Stimulated activated naive B cell treated with anti-CD40 and anti-IgM and Interleukin-4, amounts not matched to agents 10 μg/mL and 1 μg/mL and 100 μg/mL, for 72 hours (primary cell): ENCODE data around the gene ZNF385B.

Experiments
- ATAC-seq, 2 donors: fragments of 150-1000 bp; cut with Tn5 transposase; replicated peaks; 2 replicates each; pipeline ENCODE4 v1.10.0; 2021; ENCODE audit warnings: moderate library complexity in 1 of 2
- DNase-seq: peaks from one replicate; pipeline ENCODE4 v3.0.0; 2021
- H3K27ac Mint-ChIP-seq: one replicate; pipeline ENCODE4 v1.8.0; 2022; ENCODE audit warnings: mild to moderate bottlenecking, mixed read lengths
- H3K27me3 Mint-ChIP-seq, 2 donors: one replicate each; pipeline ENCODE4 v1.8.0; 2022; ENCODE audit warnings: mixed read lengths in 2 of 2
- H3K36me3 Mint-ChIP-seq, 2 donors: one replicate each; pipeline ENCODE4 v1.8.0; 2022; ENCODE audit warnings: mixed read lengths in 2 of 2, mild to moderate bottlenecking in 1 of 2
- H3K4me1 Mint-ChIP-seq, 2 donors: one replicate each; pipeline ENCODE4 v1.8.0; 2022; ENCODE audit warnings: mixed read lengths in 2 of 2, mild to moderate bottlenecking in 1 of 2
- H3K4me3 Mint-ChIP-seq, 2 donors: one replicate each; pipeline ENCODE4 v1.8.0; 2022; ENCODE audit warnings: mild to moderate bottlenecking in 2 of 2, mixed read lengths in 2 of 2, moderate library complexity in 1 of 2
- H3K9me3 Mint-ChIP-seq, 2 donors: one replicate each; pipeline ENCODE4 v1.8.0; 2022; ENCODE audit warnings: mixed read lengths in 2 of 2, mild to moderate bottlenecking in 1 of 2

The ZNF385B gene

DNA sequence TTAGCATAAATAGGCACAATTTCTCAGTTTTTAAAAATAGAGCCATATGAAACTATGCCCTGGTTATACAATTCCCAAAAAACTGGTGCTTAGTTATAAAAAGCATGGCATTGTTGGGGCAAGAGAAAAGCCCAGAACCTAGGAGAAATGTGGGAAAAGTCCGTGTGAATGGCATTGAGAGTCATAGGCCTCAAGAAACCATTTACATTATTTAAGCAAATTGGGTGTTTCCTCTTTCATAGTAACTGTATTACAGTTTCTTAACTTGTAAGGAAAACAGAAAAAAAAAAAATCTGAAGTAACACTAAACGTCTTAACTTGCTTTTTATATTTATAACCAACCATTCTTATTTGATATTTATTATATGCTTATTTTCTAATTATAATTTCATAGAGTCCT, 425.8 kb downstream of the ZNF385B start:
- Mint-ChIP-seq H3K4me1 (no peaks in the 10 kb centered on the region), H3K27me3 (peaks cover 12 to 16% of the 10 kb centered on the region in 2 donors)

DNA sequence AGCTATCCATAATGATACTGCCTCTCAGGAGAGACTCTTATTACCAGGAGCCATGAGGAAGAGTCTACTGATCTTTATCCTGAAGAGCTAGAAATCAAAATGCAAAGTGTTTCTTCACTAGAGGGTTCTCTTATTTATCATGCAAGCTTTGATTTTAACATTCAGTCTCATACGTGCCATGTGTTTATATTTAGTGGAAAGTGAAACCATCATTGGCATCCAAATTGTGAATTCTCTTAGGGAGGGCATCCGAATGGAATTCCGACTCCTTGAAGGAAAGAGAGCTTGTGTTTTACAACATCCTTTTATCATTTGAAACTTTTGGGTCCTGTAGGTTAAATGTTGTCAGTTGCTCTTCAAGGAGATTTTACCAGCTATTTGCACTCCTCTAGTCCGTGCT, 426.4 kb downstream of the ZNF385B start:
- H3K36me3 Mint-ChIP-seq = no peaks in the 10 kb centered on the region

More for the DNA sequence above, 425.8 kb downstream of the ZNF385B start:
- no peaks in the 10 kb centered on the region for H3K36me3 Mint-ChIP-seq
- no peak overlapping the region for H3K4me3 Mint-ChIP-seq
- DNase-seq (no peak), ATAC-seq (no peak)
- H3K27ac Mint-ChIP-seq = no peak overlapping the region
- no peaks in the 10 kb centered on the region for H3K9me3 Mint-ChIP-seq

DNA sequence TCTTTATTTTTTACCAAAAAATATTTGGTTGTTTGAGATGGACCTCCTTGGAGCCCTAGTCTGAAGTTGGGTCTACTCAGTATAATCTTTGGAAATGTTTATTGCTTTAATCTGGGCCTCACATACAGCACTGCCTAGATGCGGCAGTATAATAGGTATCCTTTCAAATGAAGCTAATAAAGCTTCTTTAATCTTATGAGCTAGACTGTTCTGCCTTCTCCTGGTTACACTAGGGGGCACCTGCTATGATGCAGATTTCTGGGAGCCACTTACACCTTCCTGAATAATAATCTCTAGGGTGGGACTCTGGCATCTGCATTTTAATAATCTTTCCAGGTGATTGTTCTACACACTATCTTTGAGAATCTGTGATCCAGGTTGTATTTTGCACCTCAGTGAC, 427.1 kb downstream of the ZNF385B start:
- ATAC-seq (no peak), DNase-seq (no peak)
- H3K4me3 Mint-ChIP-seq = no peak overlapping the region
- no peaks in the 10 kb centered on the region for H3K36me3 Mint-ChIP-seq
- H3K27me3 Mint-ChIP-seq = peaks cover 17 to 20% of the 10 kb centered on the region in 2 donors
- H3K27ac Mint-ChIP-seq = no peak overlapping the region
- no peaks in the 10 kb centered on the region for H3K4me1 Mint-ChIP-seq
- no peaks in the 10 kb centered on the region for H3K9me3 Mint-ChIP-seq

More for the DNA sequence above, 426.4 kb downstream of the ZNF385B start:
- Mint-ChIP-seq H3K9me3 (no peaks in the 10 kb centered on the region), H3K27me3 (peaks cover 13 to 16% of the 10 kb centered on the region in 2 donors), H3K4me3 (no peak overlapping the region), H3K27ac (no peak overlapping the region), H3K4me1 (no peaks in the 10 kb centered on the region)
- DNase-seq (no peak), ATAC-seq (no peak)

DNA sequence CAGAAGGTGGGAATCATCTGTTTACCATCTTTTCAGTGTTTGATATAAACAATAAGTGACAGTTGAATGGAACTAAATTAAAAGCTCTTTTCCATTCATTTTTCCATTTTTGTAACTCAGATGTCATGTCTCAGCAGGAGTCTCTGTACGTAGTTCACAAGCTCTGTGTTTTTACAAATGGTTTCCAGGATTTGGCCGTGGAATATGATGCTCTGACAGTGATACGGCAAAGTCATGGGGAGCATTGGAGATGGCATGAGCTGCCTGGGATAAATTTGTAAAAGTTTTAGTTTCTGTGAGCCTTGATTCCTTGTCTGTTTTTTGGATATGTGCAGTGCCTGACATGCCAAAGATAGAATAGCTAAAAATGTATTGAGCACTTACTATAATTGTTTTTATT, 428.7 kb downstream of the ZNF385B start:
- no peak overlapping the region for H3K27ac Mint-ChIP-seq
- ATAC-seq = no peak
- H3K36me3 Mint-ChIP-seq = no peaks in the 10 kb centered on the region
- no peaks in the 10 kb centered on the region for H3K4me1 Mint-ChIP-seq
- no peaks in the 10 kb centered on the region for H3K9me3 Mint-ChIP-seq
- no peak overlapping the region for H3K4me3 Mint-ChIP-seq
- H3K27me3 Mint-ChIP-seq = peaks cover 22 to 23% of the 10 kb centered on the region in 2 donors
- no peak for DNase-seq

DNA sequence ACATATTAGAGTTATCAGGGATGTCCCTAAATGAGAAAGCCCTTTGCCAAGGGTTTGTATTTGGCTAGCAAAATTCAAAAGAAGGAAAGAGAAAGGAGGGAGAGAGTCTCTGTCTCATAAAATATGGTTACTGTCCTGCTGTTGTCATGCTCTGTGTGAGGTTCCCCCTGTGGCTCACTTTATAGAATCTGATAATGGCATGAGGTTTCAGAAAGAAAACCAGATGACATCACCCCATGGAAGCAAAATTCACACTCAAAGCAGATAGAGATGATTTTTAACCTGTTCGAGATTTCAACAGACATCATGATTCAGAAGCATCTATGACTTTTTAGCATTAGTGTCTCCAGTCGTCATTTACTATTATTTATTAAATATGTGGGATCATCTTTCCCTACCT, 431.8 kb downstream of the ZNF385B start:
- H3K4me1 Mint-ChIP-seq = peaks cover 0 to 5% of the 10 kb centered on the region in 2 donors
- peaks cover 30 to 31% of the 10 kb centered on the region in 2 donors for H3K27me3 Mint-ChIP-seq
- no peaks in the 10 kb centered on the region for H3K9me3 Mint-ChIP-seq
- no peaks in the 10 kb centered on the region for H3K36me3 Mint-ChIP-seq
- no peak for ATAC-seq
- no peak overlapping the region for H3K4me3 Mint-ChIP-seq
- no peak overlapping the region for H3K27ac Mint-ChIP-seq
- DNase-seq = no peak

DNA sequence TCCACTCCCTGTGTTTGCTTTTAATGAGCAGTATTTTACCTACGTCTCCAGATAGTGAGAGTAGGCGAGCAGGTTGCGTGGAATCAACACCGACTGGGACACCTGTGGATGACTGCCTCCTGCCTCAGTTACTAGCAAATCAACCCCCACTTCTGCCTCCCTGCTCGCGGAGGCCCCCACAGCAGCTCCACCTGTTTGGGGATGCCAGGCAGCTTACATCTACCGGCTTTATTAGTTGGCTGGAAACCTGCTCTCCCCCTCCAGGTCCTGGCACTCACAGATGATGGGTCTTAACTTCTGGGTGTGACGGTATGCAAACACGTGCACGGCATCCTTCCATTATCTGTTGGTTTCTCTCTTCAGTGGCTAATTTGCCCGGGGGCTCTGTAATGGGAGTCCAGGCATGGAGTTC, 432.3 kb downstream of the ZNF385B start:
- Mint-ChIP-seq H3K36me3 (no peaks in the 10 kb centered on the region), H3K27ac (no peak overlapping the region), H3K9me3 (no peaks in the 10 kb centered on the region), H3K4me3 (no peak overlapping the region), H3K27me3 (peaks cover 30 to 32% of the 10 kb centered on the region in 2 donors), H3K4me1 (peaks cover 0 to 5% of the 10 kb centered on the region in 2 donors)
- no peak for DNase-seq
- ATAC-seq = no peak

DNA sequence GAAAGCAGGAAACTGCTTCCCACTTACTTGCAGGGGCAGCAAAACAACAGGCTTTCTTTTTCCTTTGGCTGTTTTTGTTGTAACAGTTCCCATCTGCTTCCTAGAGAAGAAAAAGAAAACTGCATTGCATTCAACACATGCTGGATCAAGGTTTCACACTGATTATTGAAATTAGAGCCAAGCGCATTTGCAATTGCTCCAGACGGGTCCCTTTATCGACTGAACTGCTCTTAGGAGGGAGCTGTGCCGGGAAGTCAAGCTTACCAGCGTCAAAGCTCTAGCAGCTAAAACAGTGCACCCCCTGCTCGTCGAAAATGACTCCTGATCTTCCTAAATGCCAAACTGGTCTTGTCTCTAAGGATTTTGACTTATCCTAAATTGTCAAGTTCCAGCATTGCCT, 432.8 kb downstream of the ZNF385B start:
- peaks cover 30 to 37% of the 10 kb centered on the region in 2 donors for H3K27me3 Mint-ChIP-seq
- no peak overlapping the region for H3K27ac Mint-ChIP-seq

DNA sequence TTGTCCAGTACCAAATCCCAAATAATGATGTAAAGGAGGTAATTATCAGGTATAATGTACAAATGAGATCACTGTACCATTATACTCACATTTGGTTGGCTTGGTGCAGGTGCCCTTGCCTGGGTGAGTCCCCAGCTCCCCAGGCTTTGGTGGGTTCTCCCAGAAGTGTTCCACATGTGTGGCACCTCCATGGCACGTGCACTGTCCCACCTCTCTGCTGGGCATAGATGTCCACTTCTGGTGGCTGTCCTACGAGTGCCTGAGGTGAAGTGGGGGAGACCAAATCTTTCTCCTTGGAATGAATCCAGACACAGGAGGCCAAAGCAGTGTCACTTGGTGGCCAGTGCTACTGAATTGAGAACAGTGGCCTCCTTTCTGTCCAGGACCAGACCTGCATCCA, 434.3 kb downstream of the ZNF385B start:
- no peaks in the 10 kb centered on the region for H3K9me3 Mint-ChIP-seq
- ATAC-seq (no peak), DNase-seq (no peak)
- H3K27ac Mint-ChIP-seq = no peak overlapping the region
- H3K4me1 Mint-ChIP-seq = peaks cover 0 to 5% of the 10 kb centered on the region in 2 donors
- H3K4me3 Mint-ChIP-seq = no peak overlapping the region
- H3K27me3 Mint-ChIP-seq = peaks cover 25 to 40% of the 10 kb centered on the region in 2 donors
- no peaks in the 10 kb centered on the region for H3K36me3 Mint-ChIP-seq

More for the DNA sequence above, 432.8 kb downstream of the ZNF385B start:
- no peak overlapping the region for H3K4me3 Mint-ChIP-seq
- H3K4me1 Mint-ChIP-seq = peaks cover 0 to 5% of the 10 kb centered on the region in 2 donors
- DNase-seq (no peak), ATAC-seq (no peak)
- no peaks in the 10 kb centered on the region for H3K36me3 Mint-ChIP-seq
- no peaks in the 10 kb centered on the region for H3K9me3 Mint-ChIP-seq

DNA sequence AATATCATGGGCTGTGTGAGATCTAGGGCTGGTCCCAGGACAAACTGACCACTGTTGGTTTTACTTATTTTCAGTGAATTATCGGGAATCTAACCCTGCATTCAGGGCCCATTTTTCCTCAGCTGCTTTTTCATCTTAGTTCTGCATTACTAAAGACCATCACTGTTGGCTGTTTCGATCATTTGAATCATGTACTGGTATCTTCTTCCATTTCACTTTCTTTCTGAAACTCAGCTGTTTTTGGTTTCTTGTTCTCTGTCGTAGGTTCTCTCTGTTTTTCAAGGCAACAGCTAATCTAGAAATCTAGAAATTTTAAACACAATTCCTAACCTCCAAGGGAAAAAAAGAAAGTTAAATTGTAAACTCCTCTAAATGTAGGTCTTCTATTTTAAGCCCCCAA, 436.8 kb downstream of the ZNF385B start:
- no peak overlapping the region for H3K4me3 Mint-ChIP-seq
- H3K36me3 Mint-ChIP-seq = no peaks in the 10 kb centered on the region
- DNase-seq (no peak), ATAC-seq (no peak)
- no peak overlapping the region for H3K27ac Mint-ChIP-seq
- no peaks in the 10 kb centered on the region for H3K9me3 Mint-ChIP-seq
- peaks cover 0 to 10% of the 10 kb centered on the region in 2 donors for H3K4me1 Mint-ChIP-seq
- H3K27me3 Mint-ChIP-seq = peaks cover 19 to 33% of the 10 kb centered on the region in 2 donors

DNA sequence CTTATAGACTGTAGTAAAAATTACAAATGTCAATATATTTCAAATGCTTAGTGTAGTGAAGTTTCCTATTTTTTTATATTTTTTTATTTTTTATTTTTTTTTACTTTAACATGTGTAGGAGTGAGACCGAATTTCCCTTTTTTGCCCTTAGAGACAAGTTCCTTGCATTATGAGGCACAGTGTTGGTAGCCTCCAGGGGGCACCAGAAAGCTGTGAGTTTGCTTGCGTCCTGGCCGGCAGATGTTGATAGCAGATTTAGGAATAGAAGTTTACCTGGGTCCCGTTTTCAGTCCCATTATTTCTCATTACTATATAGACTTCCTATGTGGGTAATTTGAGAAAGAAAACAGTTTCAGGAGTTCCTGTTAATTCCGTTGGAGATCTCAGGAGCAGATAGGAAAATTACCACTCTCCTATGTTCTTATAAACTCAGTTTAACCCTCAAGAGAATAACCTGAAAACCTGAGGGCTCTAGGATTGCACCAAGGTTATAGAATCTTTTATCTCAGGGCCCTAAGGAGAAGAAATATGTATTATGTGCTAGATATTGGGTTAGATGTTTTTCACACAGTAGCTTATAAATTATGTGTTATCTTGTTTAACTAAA, 439.3 kb downstream of the ZNF385B start:
- peak; percentile 34 for DNase-seq
- peak; percentile 83 to 86 for ATAC-seq
- Mint-ChIP-seq H3K27me3 (peaks cover under 1 to 23% of the 10 kb centered on the region in 2 donors), H3K27ac (no peak overlapping the region), H3K4me3 (no peak overlapping the region), H3K4me1 (peaks cover 0 to 12% of the 10 kb centered on the region in 2 donors), H3K9me3 (no peaks in the 10 kb centered on the region), H3K36me3 (no peaks in the 10 kb centered on the region)

DNA sequence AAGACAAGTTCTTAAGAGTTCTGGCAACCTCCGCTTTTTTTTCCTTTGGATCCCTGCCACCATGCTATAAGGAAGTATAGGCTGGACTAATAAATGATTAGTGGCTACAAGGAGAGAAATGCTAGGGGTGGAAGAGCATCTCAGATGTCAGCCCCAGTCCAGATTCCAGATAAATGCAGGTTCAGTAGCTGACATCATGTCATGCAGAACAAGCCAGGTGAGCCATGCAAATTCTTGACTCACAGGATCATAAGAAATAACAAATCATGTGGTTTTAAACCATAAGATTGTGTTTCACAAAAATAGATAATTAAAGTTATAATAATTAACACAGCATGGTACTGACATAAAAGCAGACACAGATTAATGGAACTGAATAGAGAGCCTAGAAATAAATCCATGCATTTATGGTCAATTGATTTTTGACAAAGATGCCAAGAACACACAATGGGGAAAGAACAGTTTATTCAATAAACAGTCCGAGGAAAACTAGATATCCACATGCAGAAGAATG, 443.9 kb downstream of the ZNF385B start:
- H3K4me3 Mint-ChIP-seq = no peak overlapping the region
- no peak overlapping the region for H3K27ac Mint-ChIP-seq
- H3K27me3 Mint-ChIP-seq = peaks cover 14 to 24% of the 10 kb centered on the region in 2 donors
- peaks cover 0 to 3% of the 10 kb centered on the region in 2 donors for H3K9me3 Mint-ChIP-seq
- ATAC-seq (no peak), DNase-seq (no peak)
- no peaks in the 10 kb centered on the region for H3K36me3 Mint-ChIP-seq
- H3K4me1 Mint-ChIP-seq = peaks cover 0 to 6% of the 10 kb centered on the region in 2 donors

DNA sequence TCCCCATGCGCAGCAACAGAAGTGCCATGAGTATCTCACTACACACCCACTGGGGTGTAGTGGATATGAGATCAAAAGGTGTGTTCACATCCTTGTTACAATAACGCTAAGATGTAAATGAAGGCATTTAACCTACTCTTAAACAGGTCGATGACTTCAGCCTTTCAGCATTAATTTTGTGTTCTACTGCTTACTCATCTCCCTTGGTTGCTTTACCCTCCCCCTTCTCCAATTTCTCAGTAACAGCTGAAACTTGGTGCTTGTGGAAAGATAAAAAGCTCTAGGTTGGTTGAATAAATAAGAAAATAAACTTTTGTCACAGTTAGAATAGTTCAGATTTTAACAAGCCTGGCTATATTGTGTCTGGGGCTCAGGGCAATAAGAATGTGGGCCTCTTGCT, 449.3 kb downstream of the ZNF385B start:
- Mint-ChIP-seq H3K27ac (no peak overlapping the region), H3K27me3 (peaks cover 14 to 27% of the 10 kb centered on the region in 2 donors), H3K36me3 (no peaks in the 10 kb centered on the region), H3K4me1 (peaks cover 9 to 21% of the 10 kb centered on the region in 2 donors), H3K4me3 (no peak overlapping the region), H3K9me3 (peaks cover 0 to 4% of the 10 kb centered on the region in 2 donors)
- ATAC-seq (no peak), DNase-seq (no peak)

DNA sequence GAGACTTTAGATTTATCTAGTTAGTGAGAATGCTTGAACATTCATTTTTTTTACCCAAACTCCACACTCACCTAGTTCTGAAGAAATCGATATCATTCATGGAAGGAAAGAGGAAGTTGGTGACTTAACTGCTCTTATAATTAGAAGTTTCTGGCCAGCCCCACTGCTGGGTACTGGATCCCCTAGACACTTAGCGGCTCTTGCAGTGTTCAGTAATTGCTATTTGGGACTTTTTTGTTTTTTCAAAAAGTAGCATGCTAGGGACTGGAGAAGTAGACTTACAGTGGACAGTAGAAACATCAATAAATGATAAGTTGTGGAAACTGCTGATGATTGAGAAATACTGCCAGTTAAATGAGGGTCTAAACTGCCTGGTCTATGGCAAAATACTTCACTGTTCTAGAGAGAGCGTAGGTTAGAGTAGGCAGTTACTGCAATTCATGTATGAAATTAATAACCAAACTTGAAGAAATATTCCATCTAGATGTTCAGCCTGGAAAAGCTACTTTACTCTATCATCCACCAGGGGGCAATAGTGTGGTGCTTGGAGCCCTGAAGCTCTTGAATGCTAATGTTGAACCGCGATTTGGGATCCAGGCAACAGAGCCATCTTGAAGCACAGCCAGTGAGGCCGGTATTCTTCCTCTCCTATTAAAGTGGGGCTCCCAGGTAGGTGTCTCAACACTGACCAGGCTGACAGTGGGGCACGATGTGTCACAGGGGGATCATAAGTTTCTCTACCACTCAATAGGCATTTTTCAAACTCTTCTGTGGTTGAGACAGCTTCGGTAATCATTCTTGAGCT, 450.7 kb downstream of the ZNF385B start:
- H3K27ac Mint-ChIP-seq = peak overlapping the region; percentile 90
- H3K4me3 Mint-ChIP-seq = peak overlapping the region; percentile 64
- ATAC-seq = peak; percentile 98

DNA sequence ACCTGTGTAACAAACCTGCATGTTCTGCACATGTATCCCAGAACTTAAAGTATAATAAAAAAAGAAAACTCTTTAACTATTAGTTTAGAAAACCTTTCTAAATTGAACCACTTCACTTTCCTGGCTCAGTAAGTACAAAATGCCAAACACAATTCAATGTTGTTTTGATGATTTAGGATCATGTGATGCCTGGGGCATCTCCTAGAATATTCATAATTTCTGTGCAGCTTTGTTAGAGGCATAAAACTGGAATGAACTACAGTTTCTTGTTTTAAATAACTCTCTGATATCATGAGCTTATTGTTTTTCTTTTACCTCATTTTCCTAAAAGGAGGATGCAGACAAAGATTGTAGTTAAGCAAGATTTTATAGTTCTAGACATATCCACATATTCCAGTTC, 457.8 kb downstream of the ZNF385B start:
- DNase-seq = no peak
- Mint-ChIP-seq H3K27me3 (peaks cover 13 to 24% of the 10 kb centered on the region in 2 donors), H3K36me3 (no peaks in the 10 kb centered on the region), H3K9me3 (peaks cover 0 to 2% of the 10 kb centered on the region in 2 donors), H3K4me1 (no peaks in the 10 kb centered on the region), H3K27ac (no peak overlapping the region), H3K4me3 (no peak overlapping the region)
- ATAC-seq = no peak

More for the DNA sequence above, 450.7 kb downstream of the ZNF385B start:
- H3K36me3 Mint-ChIP-seq = no peaks in the 10 kb centered on the region
- peaks cover 9 to 21% of the 10 kb centered on the region in 2 donors for H3K4me1 Mint-ChIP-seq
- peaks cover 0 to 2% of the 10 kb centered on the region in 2 donors for H3K9me3 Mint-ChIP-seq
- DNase-seq = peak; percentile 31
- H3K27me3 Mint-ChIP-seq = peaks cover 14 to 27% of the 10 kb centered on the region in 2 donors
